Keratinocyte (primary cell): Measurements from ENCODE around the gene RNASE3. TPM values are rescaled to one million over a fixed set of nuclear protein-coding genes. Genes with fewer than 3 reads are reported as not detected.

Experiments used
- DNase-seq: peaks from one replicate; pipeline ENCODE4 v3.0.0-alpha.2; 2011; ENCODE audit warnings: low read depth, missing footprints, low spot score
- FAIRE-seq: peaks from 2 replicates; lab custom pipeline; 2011; peaks lifted over from hg19 to GRCh38; lab: Jason Lieb, UNC
- H2AFZ ChIP-seq: 2 replicates; pipeline ENCODE4 v1.6.0; 2012; ENCODE audit warnings: low read length, control low read depth, inconsistent platforms; ENCODE audit not compliant: control insufficient read depth
- H3K27ac ChIP-seq: 2 replicates; pipeline ENCODE4 v1.5.1; 2011; ENCODE audit warnings: low read length; ENCODE audit not compliant: control insufficient read depth, insufficient read depth
- H3K27me3 ChIP-seq: 3 replicates; pipeline ENCODE4 v1.6.0; 2011; ENCODE audit warnings: low read length; ENCODE audit not compliant: control insufficient read depth, insufficient read depth; ENCODE audit errors: extremely low read depth
- H3K36me3 ChIP-seq, 2 experiments: 2 replicates in 1 of 2; 3 replicates in 1 of 2; pipeline ENCODE4 v1.5.1; 2011; ENCODE audit warnings: low read length in 2 of 2, mild to moderate bottlenecking in 1 of 2; ENCODE audit not compliant: control insufficient read depth in 2 of 2, insufficient read depth in 2 of 2; ENCODE audit errors: extremely low read depth in 1 of 2
- H3K4me1 ChIP-seq: 3 replicates; pipeline ENCODE4 v1.5.1; 2011; ENCODE audit warnings: low read length; ENCODE audit not compliant: control insufficient read depth, insufficient read depth; ENCODE audit errors: extremely low read depth
- H3K4me2 ChIP-seq: 3 replicates; pipeline ENCODE4 v1.6.0; 2011; ENCODE audit warnings: low read depth, low read length; ENCODE audit not compliant: control insufficient read depth, insufficient read depth; ENCODE audit errors: extremely low read depth
- H3K4me3 ChIP-seq, 3 experiments: fragments of 200-600 bp in 1 of 3; sonication (generic) in 1 of 3; 2 replicates in 2 of 3; 3 replicates in 1 of 3; pipeline ENCODE4 v1.5.1; 2011 to 2016; ENCODE audit warnings: low read length in 3 of 3, mild to moderate bottlenecking in 3 of 3, control low read depth in 2 of 3, inconsistent platforms in 1 of 3, low read depth in 1 of 3, mixed read lengths in 1 of 3, mixed run types in 1 of 3, moderate library complexity in 1 of 3; ENCODE audit not compliant: control insufficient read depth in 2 of 3, insufficient read depth in 2 of 3; ENCODE audit errors: extremely low read depth in 1 of 3
- H3K79me2 ChIP-seq: 2 replicates; pipeline ENCODE4 v1.6.0; 2012; ENCODE audit warnings: low read length; ENCODE audit not compliant: control insufficient read depth, insufficient read depth
- H3K9ac ChIP-seq: 3 replicates; pipeline ENCODE4 v1.6.0; 2011; ENCODE audit warnings: low read length; ENCODE audit not compliant: control insufficient read depth, insufficient read depth; ENCODE audit errors: extremely low read depth
- H3K9me1 ChIP-seq: 3 replicates; pipeline ENCODE4 v1.6.0; 2011; ENCODE audit warnings: low read length; ENCODE audit not compliant: control insufficient read depth, insufficient read depth; ENCODE audit errors: extremely low read depth
- H3K9me3 ChIP-seq: 2 replicates; pipeline ENCODE4 v1.5.1; 2012; ENCODE audit warnings: low read depth, low read length; ENCODE audit not compliant: control insufficient read depth
- H4K20me1 ChIP-seq: 3 replicates; pipeline ENCODE4 v1.6.0; 2011; ENCODE audit warnings: low read length; ENCODE audit not compliant: control insufficient read depth, insufficient read depth; ENCODE audit errors: extremely low read depth
- EZH2 ChIP-seq: IDR thresholded peaks from one replicate; pipeline ENCODE4 v1.6.1; 2012; ENCODE audit warnings: inconsistent platforms, mild to moderate bottlenecking, low read length, moderate library complexity
- dilution Hi-C: fragments of 300-500 bp; cut with MboI; formaldehyde crosslinking; loops from one replicate; pipeline ENCODE4 v1.7.0; 2020; ENCODE audit warnings: low sequenced_read_pairs; ENCODE audit not compliant: extremely low pct_ligation_motif_present
- polyA plus RNA-seq, 5 experiments: library from polyadenylated mRNA; depleted of rRNA in 3 of 5; stranded (reverse) in 3 of 5; stranded (forward) in 1 of 5; unstranded in 1 of 5; fragments of >200 nt; gene quantifications; 1 replicate in 1 of 5; 2 replicates in 3 of 5; 3 replicates in 1 of 5; pipeline versions ENCODE4 v1.2.1 to v1.2.3, GENCODE V29; 2011 to 2012; ENCODE audit warnings: missing spikeins in 2 of 5, low read depth in 1 of 5, low replicate concordance in 1 of 5
- TF ChIP-seq, protein P1 (sequence below), 3 experiments: IDR thresholded peaks in 1 of 3; conservative IDR thresholded peaks in 1 of 3; optimal IDR thresholded peaks in 1 of 3; 2 replicates in 2 of 3; 3 replicates in 1 of 3; pipeline versions ENCODE3 to v1.5.1; 2011; ENCODE audit warnings: low read length in 3 of 3, mild to moderate bottlenecking in 3 of 3, moderate library complexity in 2 of 3, control low read depth in 1 of 3, inconsistent platforms in 1 of 3; ENCODE audit not compliant: insufficient read depth in 2 of 3; ENCODE audit errors: extremely low read depth in 1 of 3

RNASE3 gene
- polyA plus RNA-seq, 1 donor (not counting 4 experiments of a cell fraction or from before 2014, with no cell fraction given), result not detected

DNA sequence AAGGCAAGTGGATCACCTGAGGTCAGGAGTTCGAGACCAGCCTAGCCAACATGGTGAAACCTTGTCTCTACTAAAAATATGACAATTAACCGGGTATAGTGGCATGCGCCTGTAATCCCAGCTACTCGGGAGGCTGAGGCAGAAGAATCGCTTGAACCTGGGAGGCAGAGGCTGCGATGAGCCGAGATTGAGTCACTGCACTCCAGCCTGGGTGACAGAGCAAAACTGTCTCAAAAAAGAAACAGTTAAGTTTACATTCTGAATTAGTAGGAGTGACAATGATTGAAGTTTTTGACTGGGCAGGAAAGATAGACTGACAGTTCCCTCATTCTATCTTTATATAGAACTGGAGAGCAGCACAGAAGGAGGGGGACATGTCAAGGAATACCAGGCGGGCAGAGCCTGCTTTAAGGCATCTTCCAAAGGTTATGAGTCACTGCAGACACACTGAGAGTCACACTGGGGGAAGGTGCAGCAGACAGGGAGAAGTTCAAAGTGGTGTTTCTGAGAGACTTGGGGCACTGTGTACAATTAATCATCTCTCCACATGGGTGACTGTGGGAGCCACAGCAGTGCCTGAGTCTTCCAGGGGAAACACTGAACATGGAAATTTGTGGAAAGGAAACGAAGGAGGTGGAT, 42.8 kb upstream of the RNASE3 start:
- Histone ChIP-seq H3K27ac (no peak overlapping the region), H3K36me3 (no peaks in the 10 kb centered on the region), H2AFZ (no peak overlapping the region), H3K9me1 (no peaks in the 10 kb centered on the region), H3K4me3 (no peak overlapping the region), H3K9ac (no peak overlapping the region), H3K79me2 (no peaks in the 10 kb centered on the region), H3K27me3 (no peaks in the 10 kb centered on the region), H3K4me1 (no peaks in the 10 kb centered on the region), H3K9me3 (no peaks in the 10 kb centered on the region), H4K20me1 (no peaks in the 10 kb centered on the region), H3K4me2 (peak overlapping the region; percentile 18)
- FAIRE-seq (no peak), DNase-seq (no peak)
- dilution Hi-C loops, result no loop called here
- no peak for TF ChIP-seq EZH2
- TF ChIP-seq, protein P1, sequence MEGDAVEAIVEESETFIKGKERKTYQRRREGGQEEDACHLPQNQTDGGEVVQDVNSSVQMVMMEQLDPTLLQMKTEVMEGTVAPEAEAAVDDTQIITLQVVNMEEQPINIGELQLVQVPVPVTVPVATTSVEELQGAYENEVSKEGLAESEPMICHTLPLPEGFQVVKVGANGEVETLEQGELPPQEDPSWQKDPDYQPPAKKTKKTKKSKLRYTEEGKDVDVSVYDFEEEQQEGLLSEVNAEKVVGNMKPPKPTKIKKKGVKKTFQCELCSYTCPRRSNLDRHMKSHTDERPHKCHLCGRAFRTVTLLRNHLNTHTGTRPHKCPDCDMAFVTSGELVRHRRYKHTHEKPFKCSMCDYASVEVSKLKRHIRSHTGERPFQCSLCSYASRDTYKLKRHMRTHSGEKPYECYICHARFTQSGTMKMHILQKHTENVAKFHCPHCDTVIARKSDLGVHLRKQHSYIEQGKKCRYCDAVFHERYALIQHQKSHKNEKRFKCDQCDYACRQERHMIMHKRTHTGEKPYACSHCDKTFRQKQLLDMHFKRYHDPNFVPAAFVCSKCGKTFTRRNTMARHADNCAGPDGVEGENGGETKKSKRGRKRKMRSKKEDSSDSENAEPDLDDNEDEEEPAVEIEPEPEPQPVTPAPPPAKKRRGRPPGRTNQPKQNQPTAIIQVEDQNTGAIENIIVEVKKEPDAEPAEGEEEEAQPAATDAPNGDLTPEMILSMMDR (optimal IDR thresholded peaks at IDR 0.05 in 1 of 3, IDR thresholded peaks at IDR 0.05 in 1 of 3, conservative IDR thresholded peaks at IDR 0.05 in 1 of 3; ENCODE audit: extremely low read depth in 1 of 3, insufficient read depth in 2 of 3, low read length in 3 of 3), result no peak

DNA sequence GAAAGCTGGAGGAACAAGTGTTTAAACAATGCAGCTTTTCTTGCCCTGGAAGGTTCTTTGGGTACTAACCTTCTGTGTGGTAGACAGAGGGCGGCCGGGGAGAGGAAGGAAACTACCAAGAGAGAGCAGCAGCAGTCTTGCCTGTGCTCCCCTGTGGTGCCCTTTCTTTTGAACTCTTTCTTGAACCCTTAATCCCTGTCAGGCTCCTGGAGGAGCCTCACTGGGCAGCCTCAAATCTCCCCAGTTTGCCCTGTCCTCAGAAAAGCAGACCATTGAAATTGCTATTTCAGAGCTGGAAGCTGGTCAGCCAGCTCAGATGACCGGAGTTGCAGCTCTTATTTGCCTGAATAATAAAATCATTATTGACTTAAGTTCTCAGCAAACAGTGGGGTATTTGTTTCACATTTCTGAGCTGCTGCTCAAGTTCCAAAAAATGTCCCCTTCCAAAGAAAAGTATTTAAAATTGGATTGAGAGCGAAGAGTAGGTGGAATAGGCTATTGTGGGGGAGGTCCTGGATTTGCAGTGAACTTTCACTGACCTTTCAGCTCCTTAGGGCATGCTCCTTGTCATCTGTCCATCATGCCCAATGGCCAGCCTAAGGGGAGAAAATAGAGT, 42.1 kb upstream of the RNASE3 start:
- H3K4me3 ChIP-seq, result no peak overlapping the region
- FAIRE-seq (no peak), DNase-seq (no peak)

More for the DNA sequence above, 42.1 kb upstream of the RNASE3 start:
- H2AFZ ChIP-seq, result no peak overlapping the region
- dilution Hi-C loops, result no loop called here
- no peaks in the 10 kb centered on the region for H3K79me2 ChIP-seq
- no peaks in the 10 kb centered on the region for H3K9me1 ChIP-seq
- no peak overlapping the region for H3K27ac ChIP-seq
- no peak overlapping the region for H3K9ac ChIP-seq
- H3K4me2 ChIP-seq, result no peak overlapping the region
- H3K27me3 ChIP-seq, result no peaks in the 10 kb centered on the region
- H3K4me1 ChIP-seq, result no peaks in the 10 kb centered on the region
- H3K9me3 ChIP-seq, result no peaks in the 10 kb centered on the region
- TF ChIP-seq EZH2, result no peak
- TF ChIP-seq, protein P1 (optimal IDR thresholded peaks at IDR 0.05 in 1 of 3, IDR thresholded peaks at IDR 0.05 in 1 of 3, conservative IDR thresholded peaks at IDR 0.05 in 1 of 3; ENCODE audit: extremely low read depth in 1 of 3, insufficient read depth in 2 of 3, low read length in 3 of 3), result no peak
- no peaks in the 10 kb centered on the region for H3K36me3 ChIP-seq
- no peaks in the 10 kb centered on the region for H4K20me1 ChIP-seq
